VCaP (cell line): Measurements from ENCODE around the gene CELSR1.

Experiments used
- H3K27ac ChIP-seq: fragments of 450-650 bp; 2 replicates; pipeline ENCODE4 v1.5.1; 2017
- CTCF ChIP-seq: fragments of 450-650 bp; conservative IDR thresholded peaks from 2 replicates; pipeline ENCODE4 v1.5.1; 2017; ENCODE audit warnings: mild to moderate bottlenecking, moderate library complexity

Gene CELSR1

GRCh38 chr22:46353483-46354105 lies 183.8 kb downstream of the CELSR1 start:
- no peak for TF ChIP-seq CTCF
- H3K27ac ChIP-seq, result no peak overlapping the region

- H3K27ac ChIP-seq, result no peak overlapping the region
- TF ChIP-seq CTCF, result no peak
Observed at GRCh38 chr22:46352691-46353386, 184.6 kb downstream of the CELSR1 start.

GRCh38 chr22:46352276-46352675 lies 185.1 kb downstream of the CELSR1 start:
- H3K27ac ChIP-seq, result no peak overlapping the region
- no peak for TF ChIP-seq CTCF

GRCh38 chr22:46351767-46352166 lies 185.7 kb downstream of the CELSR1 start:
- H3K27ac ChIP-seq, result no peak overlapping the region
- TF ChIP-seq CTCF, result no peak

- no peak for TF ChIP-seq CTCF
- H3K27ac ChIP-seq, result no peak overlapping the region
Observed at GRCh38 chr22:46351131-46351735, 186.2 kb downstream of the CELSR1 start.

- TF ChIP-seq CTCF, result no peak
- H3K27ac ChIP-seq, result no peak overlapping the region
Observed at GRCh38 chr22:46350646-46351045, 186.8 kb downstream of the CELSR1 start.

GRCh38 chr22:46350121-46350520 lies 187.3 kb downstream of the CELSR1 start:
- no peak overlapping the region for H3K27ac ChIP-seq
- no peak for TF ChIP-seq CTCF
